GM19099 (cell line): ENCODE measurements around the gene RALBP1.
A peak's percentile ranks its signal among the peaks of the same experiment; 100 is the strongest.

Experiments used
- POLR2A ChIP-seq: IDR thresholded peaks from 3 replicates; pipeline ENCODE4 v1.6.1; 2011; ENCODE audit warnings: low read depth; ENCODE audit not compliant: insufficient read length; ENCODE audit errors: extremely low read depth

The RALBP1 gene

DNA sequence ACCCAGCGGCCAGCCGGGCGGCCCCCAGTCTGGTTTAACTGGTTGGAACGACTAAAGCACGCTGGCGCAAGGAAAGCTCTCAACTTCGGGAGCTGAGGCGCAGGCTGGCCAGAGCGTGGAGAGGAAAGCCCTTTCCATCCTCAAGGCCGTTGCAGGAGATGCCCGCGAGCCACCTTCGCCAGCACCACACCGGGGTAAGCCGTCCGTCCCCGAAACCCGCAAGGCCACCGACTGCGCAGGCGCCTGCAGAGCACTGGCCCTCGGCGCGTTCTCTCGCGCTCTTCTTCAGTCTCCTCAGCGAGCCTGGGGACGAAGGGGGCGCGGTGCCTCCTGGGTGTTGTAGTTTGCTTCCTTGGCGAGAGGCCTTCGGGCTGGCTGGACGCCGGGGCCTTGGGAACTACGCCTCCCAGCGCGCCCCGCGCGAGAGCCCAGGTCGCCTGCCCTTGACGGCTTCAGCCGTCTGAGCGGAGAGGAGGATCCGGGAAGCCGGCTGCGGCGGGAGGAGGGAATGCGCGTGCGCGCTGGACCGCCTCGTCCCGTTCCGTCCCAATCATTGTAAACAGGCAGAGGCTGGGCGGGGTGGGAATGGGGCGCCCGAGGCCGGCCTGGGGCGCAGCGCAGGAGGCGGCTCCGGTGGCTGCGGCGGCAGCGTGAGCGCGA, at the start of gene RALBP1:
Gene RALBP1, plus strand, starts transcription at position 531 of the 660 bp plus-strand sequence. CDS start 37,533 bp downstream, outside the sequence.
- TF ChIP-seq POLR2A = peak; percentile 76

DNA sequence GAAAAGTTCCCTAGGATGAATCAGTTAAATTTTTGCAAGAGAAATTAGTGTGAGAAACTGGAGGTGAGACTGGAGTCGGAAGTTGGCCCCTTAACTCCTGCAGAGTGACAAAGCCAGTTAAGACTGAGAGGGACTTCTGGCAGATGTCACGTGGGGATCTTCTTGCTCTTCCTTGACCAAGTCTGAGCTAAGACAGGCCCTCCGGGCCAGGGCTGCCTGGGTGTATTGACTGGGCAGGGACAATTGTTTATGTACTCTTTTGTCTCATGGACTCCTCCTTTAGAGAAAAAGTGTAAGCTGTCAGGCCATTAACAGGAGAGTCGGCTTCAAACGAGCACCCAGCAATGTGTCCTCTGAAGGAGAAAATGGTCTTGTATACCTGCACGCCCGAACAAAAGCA, 48.6 kb upstream of the RALBP1 start:
- TF ChIP-seq POLR2A = no peak

DNA sequence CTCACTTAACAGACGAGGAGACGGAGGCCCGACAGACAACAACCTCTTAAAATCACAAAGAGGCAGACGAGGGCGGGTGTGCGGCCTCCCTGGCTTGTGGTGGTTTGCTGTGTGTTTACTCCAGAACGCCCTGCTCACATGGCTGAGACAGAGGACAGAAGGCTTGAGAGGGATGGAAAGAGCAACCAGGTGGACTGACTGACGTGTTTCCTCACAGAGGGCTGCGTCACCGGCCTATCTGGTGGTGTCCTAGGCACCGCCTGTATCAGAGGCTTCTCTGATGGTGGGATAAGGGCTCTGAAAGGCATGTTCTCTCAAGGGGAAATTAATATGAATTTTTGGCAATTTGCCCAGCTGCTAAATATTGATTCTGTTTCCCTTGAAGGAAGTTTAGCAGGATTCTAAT, 47.0 kb upstream of the RALBP1 start:
- no peak for TF ChIP-seq POLR2A

DNA sequence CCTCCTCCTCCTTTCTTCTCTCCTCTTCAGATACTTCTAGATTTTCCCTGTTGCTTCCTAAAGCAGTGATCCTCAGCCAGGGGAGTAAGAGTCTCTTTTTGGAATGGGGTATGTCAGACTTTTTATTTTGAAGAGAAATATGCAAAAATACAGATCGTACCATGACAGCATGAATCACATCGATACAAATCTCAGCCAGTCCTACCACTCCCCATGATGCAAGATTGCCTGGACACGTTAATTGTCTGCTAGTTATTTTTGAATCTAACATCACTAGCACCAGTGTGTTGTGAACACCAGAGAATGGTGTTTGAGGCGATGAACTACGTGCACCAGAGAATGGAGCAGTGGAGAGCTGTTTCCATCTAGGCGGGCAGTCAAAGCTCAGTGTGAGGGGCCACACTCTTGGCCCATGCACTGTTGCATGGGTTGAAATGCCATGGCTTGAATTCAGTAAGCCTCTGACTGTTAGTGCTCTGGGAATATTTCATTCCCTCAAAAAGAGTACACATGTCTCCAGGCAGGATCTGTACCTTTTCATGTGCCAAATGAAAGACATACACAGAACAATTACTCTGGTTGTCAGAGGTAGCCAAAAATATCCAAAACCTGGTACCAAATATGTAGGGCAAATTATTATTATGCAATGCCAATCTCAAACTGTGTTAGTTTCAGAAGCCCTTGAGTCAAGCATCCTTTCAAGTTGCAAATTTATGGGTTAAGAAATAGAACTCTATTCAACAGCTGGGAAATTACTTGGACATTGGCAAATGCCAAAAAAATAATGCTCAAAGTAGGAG, 46.3 kb upstream of the RALBP1 start:
- no peak for TF ChIP-seq POLR2A

DNA sequence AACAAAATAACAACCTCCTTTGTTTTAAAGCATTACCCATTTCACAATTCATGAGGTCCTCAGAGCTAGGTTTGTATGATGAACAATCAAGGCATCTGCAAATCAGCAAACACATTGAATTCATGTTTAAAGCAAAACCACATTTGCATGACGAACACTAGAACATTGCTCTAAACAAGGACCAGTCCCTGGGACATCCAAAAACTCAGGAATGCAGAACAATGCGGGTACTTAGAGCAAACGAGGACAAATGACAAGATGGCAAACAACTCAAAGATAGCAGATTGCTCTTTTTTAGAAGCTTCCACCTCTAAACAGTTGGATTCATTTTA, 45.7 kb upstream of the RALBP1 start:
- no peak for TF ChIP-seq POLR2A

DNA sequence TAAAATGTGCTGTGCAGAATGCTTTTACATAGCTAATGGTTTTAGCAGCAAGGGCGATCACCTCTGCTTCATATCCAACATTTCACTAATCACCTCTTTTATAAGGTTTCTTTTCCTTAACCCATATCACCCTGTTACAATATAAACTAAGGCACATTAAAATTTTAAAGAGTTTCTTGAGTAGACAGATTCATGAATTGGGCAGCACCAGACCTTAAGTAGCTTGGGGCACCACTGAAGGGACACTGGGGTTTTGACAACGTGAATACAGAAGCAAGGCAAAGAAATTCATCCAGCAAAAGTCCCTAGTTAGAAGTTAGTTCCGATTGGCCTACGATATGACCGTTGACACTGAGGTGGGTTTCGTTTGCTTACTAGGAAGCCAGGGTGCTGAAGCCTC, 44.0 kb upstream of the RALBP1 start:
- no peak for TF ChIP-seq POLR2A

DNA sequence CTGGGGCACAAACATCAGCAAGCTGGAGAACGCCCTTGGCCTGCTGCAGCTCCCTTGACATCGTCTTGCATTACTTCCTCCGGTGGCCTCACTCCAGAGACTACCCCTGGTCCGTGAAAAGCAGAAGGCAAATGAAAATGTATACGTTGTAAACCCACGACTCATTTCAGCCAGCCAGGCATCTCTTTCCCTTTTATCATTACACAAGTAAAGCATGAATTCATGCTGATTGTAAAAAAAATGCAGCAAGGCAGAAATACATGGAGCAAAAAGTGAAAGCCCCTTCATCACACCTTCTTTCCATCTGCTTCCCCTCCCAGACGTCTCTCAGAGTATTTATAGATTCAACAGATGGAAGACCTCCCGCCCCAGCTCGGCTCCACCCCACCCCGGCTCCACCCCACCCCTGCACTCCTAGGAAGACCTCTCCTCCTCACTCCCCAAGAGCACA, 41.6 kb upstream of the RALBP1 start:
- TF ChIP-seq POLR2A = no peak

DNA sequence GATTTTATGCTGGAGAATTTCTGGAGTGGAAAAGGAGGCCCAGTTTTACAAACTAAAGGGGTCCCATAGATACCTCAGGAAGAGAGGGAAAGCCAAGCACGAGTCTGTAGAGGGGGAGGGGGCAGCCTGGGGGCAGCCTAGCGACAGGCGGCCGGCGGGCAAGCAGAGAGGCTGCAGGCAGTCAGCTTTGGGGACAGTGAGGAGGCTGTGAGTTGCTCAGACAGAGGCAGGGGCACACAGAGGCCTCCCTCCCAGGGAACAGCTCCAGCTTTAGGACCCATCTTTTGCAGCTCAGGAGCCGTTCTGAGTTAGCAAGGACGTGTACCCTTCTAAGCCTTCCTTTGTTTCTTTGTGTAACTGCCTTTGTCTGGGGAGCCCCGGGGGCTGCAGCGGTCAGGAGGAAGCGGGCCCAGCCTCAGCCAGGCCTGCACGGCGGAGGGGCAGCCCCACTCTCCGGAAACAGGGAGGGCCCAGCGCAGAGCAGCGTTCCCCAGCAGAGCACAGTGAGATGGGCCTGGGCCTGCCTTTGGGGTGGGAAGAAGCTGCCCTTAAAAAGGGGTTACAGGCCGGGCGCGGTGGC, 41.1 kb upstream of the RALBP1 start:
- TF ChIP-seq POLR2A = no peak

DNA sequence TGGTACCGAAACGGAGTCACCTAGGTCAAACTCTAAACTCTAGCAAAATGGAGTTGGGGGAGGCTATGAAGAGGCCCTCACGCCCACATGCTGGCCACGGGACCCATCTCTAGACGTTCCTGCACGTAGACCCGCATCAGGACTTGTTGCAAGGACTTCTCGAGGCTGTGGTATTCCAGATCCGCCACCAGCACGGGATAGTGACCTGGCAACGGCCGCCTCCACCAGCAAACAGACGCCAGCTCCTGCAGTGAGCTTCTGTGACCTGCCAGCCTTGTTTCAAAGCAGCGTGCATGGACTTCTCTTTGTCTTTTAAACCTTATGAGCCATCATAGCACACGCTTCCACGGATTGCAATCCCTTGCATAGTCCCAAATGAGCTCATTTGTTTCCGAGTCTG, 40.3 kb upstream of the RALBP1 start:
- TF ChIP-seq POLR2A = no peak

DNA sequence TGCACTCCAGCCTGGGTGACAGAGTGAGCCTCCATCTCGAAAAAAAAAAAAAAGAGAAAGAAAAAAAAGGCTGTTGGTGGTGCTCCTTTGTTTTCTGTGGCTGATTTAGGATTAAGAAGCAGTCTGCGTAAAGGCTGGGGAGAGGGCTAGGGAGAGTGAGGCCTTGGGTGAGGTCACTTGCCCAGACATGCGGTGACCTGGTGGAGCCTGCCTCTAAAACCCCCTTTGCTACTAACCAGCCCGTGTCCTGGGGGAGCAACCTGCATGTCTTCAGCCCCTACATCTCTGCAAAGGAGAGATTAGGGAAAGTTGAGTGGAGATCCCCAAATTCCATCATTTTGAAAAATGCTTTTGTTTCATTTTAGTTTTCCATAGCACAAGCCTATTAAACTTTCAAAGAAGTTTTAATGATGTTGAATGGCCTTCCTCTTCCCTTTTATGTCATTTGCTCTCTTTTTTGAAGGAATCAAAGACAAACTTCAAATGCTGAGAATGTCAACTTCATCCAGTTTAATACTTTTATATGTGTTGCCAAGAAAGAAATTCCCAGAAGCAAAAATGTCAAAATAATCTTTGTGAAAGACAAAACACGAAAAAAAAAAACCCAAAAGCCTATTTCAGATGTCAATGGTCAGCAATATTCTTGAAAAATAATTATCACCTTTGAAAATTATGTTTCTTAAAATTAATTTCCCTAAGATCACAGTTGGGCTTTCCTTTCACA, 38.9 kb upstream of the RALBP1 start:
- TF ChIP-seq POLR2A = no peak

DNA sequence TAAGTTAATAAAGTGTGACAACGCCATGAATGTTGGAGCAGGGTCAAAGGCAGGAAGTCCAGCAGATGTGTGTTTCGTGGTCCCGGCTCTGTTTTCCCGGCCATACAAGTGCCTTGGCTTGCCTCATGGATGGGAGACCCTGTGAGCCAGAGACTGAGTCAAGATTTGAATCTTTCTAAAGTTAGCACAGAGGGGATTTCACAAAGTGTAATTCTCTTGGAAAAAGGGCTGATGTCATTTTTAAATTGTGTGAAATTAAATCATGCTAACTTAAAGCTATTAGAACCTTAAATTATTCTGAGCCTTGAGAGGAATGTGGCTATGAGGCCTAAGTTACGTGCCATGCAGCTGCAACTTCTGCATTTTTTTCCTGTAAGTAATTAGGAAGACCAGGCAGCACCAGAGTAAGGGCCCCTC, 38.3 kb upstream of the RALBP1 start:
- TF ChIP-seq POLR2A = no peak

DNA sequence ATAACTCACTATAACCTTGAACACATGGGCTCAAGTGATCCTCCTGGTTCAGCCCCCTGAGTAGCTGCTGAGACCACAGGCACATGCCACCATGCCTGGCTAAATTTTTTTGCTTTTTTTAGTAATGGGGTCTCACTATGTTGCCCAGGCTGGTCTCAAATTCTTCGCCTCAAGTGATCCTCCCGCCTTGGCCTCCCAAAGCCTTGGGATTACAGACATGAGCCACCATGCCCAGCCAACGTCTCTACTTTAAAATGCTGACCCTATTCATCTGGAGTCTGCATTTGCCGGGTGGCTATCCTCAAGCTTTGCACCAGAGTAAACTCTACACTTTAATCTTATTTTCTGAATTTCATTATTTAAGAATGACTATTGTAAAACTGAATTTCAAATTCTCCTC, 37.6 kb upstream of the RALBP1 start:
- no peak for TF ChIP-seq POLR2A

DNA sequence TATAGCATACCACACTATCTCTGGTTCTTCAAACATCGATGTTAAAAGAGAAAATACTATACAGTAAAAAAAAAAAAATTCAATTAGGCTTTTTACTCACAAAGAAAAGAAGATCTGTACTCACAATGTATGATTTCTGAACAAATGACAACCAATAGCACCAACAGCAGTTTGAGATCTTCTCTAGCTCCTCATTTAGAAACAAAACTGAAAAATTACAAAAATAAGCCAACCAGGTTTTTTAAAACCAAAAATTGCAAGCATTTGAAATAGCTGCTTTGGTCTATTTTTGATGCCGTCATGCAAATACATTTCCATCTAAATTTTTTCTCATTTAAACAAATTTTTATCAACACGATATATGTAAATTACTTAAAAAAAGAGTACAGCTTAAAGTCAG, 34.3 kb upstream of the RALBP1 start:
- no peak for TF ChIP-seq POLR2A

DNA sequence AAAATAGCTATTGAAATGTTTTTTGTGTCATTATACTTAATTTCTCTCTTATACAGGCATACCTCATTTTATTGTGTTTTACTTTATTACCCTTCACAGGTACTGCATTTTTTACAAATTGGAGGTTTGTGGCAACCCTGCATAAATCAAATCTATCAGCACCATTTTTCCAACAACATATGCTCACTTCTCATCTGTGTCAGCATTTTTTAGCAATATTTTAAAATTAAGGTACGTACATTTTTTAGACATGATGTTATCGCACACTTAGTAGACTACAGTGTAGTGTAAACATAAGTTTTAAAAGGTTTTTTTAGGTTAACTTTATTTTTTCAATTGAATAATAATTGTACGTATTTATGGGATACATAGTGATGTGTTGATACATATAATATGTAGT, 30.8 kb upstream of the RALBP1 start:
- TF ChIP-seq POLR2A = no peak

DNA sequence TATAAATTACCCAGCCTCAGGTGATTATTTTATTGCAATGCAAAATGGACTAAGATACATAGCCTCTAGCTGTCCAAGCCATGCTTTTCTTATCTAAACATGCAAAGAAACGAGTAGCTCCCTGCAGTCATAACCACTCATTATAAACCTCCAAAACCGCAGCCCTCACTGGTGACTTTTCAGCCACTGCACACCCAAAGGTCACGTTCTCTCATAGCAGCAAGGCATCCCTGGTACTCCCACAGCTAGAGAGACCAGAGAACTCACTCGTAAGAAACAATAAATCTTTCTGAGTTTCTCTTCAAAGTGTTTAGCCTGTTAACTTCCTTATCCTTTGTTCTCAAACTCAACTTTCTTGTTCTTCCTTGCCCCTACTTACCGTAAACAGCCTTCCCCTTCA, 28.5 kb upstream of the RALBP1 start:
- TF ChIP-seq POLR2A = no peak

DNA sequence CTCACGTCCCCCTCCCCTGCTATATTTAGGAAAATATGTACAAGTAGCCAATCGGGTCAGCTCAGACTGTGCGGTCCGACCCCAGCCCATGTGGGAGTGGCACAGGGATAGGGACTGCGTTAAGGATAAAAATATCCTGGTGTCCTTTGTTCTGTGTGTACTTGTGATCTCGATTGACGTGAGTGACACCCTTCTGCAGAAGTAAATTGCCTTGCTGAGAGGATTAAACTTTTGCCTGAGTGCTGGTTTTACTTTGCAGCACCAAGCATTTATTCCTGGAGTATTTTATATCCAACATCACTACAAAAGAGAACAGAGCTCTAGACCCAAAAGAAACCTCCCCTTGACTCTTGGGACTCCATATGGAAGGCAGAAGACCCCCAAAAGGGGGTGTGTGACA, 28.0 kb upstream of the RALBP1 start:
- no peak for TF ChIP-seq POLR2A
